ENCODE results near the gene SCYGR2. TPM values are rescaled to one million over a fixed set of nuclear protein-coding genes. Genes with fewer than 3 reads are reported as not detected.

The SCYGR2 gene
- total and polyA plus RNA-seq, 2 donors (not counting 1 experiment from before 2014, with no cell fraction given) = not detected

- DNase-seq (no peak), ATAC-seq (ENCODE audit: low read depth) (no peak)
- Histone ChIP-seq H3K4me2 (replicated peaks; ENCODE audit: low read depth, low read length, poor library complexity, severe bottlenecking) (no peak overlapping the region), H3K4me3 (ENCODE audit: control extremely low read depth in 1 of 5, extremely low read depth in 1 of 5, insufficient read depth in 1 of 5, low read depth in 2 of 5, low read length in 4 of 5) (no peak overlapping the region), H2AFZ (ENCODE audit: insufficient read depth, low read depth, low read length, poor library complexity, severe bottlenecking) (no peak overlapping the region), H3K79me2 (ENCODE audit: control insufficient read depth, insufficient read depth, low read length) (no peaks in the 10 kb centered on the region), H3K36me3 (replicated peaks in 1 of 2; ENCODE audit: control extremely low read depth in 1 of 2, control insufficient read depth in 1 of 2, extremely low read depth in 1 of 2, insufficient read depth in 2 of 2, low read length in 1 of 2) (no peaks in the 10 kb centered on the region), H3K27me3 (replicated peaks in 1 of 4; ENCODE audit: control extremely low read depth in 1 of 4, control insufficient read depth in 3 of 4, insufficient read depth in 4 of 4, low read length in 3 of 4) (peaks cover 0 to 6% (median 2%) of the 10 kb centered on the region in 4 experiments), H3K9ac (ENCODE audit: low read length) (no peak overlapping the region), H4K20me1 (ENCODE audit: control insufficient read depth, insufficient read depth, low read length, poor library complexity, severe bottlenecking) (no peaks in the 10 kb centered on the region), H3K4me1 (ENCODE audit: control insufficient read depth in 2 of 2, insufficient read depth in 2 of 2, low read length in 2 of 2) (no peaks in the 10 kb centered on the region), H3K27ac (ENCODE audit: low read length in 2 of 2) (no peak overlapping the region), H3K9me3 (ENCODE audit: control extremely low read depth in 1 of 3, control insufficient read depth in 2 of 3, insufficient read depth in 1 of 3, low read length in 2 of 3) (no peaks in the 10 kb centered on the region)
- Mint-ChIP-seq H3K27ac (no peak overlapping the region), H3K9me3 (ENCODE audit: insufficient read depth) (no peaks in the 10 kb centered on the region), H3K27me3 (peaks cover 21% of the 10 kb centered on the region), H3K4me1 (no peaks in the 10 kb centered on the region), H3K4me3 (no peak overlapping the region)
- POLR2A ChIA-PET = no interaction called here
- TF ChIP-seq EZH2 (IDR thresholded peaks at IDR 0.05; ENCODE audit: borderline replicate concordance, insufficient read depth, low read depth, low read length, poor library complexity, severe bottlenecking) = no peak
- TF ChIP-seq, protein P1, sequence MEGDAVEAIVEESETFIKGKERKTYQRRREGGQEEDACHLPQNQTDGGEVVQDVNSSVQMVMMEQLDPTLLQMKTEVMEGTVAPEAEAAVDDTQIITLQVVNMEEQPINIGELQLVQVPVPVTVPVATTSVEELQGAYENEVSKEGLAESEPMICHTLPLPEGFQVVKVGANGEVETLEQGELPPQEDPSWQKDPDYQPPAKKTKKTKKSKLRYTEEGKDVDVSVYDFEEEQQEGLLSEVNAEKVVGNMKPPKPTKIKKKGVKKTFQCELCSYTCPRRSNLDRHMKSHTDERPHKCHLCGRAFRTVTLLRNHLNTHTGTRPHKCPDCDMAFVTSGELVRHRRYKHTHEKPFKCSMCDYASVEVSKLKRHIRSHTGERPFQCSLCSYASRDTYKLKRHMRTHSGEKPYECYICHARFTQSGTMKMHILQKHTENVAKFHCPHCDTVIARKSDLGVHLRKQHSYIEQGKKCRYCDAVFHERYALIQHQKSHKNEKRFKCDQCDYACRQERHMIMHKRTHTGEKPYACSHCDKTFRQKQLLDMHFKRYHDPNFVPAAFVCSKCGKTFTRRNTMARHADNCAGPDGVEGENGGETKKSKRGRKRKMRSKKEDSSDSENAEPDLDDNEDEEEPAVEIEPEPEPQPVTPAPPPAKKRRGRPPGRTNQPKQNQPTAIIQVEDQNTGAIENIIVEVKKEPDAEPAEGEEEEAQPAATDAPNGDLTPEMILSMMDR (IDR thresholded peaks at IDR 0.05) = no peak
- intact Hi-C loops (cut with micrococcal nuclease) = no loop called here
- CTCF ChIA-PET = no interaction called here
- no CpG with 5 or more reads among the region's 3 CpGs for WGBS (ENCODE audit: insufficient coverage)
These were observed 29.1 kb downstream of the SCYGR2 start for GRCh38 chr2:227627769-227628168.

- intact Hi-C loops (cut with micrococcal nuclease) = no loop called here
- no peaks in the 10 kb centered on the region for H3K4me1 ChIP-seq (ENCODE audit: control insufficient read depth in 2 of 2, insufficient read depth in 2 of 2, low read length in 2 of 2)
- H3K79me2 ChIP-seq (ENCODE audit: control insufficient read depth, insufficient read depth, low read length) = no peaks in the 10 kb centered on the region
- peaks cover 0 to 6% (median 2%) of the 10 kb centered on the region in 4 experiments for H3K27me3 ChIP-seq (replicated peaks in 1 of 4; ENCODE audit: control extremely low read depth in 1 of 4, control insufficient read depth in 3 of 4, insufficient read depth in 4 of 4, low read length in 3 of 4)
- WGBS (ENCODE audit: insufficient coverage) = 72% methylated on average over 4 of the region's 7 CpGs
- Mint-ChIP-seq H3K9me3 (ENCODE audit: insufficient read depth) (no peaks in the 10 kb centered on the region), H3K4me1 (no peaks in the 10 kb centered on the region), H3K27me3 (peaks cover 26% of the 10 kb centered on the region), H3K4me3 (no peak overlapping the region), H3K27ac (no peak overlapping the region)
- no peak overlapping the region for H3K4me3 ChIP-seq (ENCODE audit: control extremely low read depth in 1 of 5, extremely low read depth in 1 of 5, insufficient read depth in 1 of 5, low read depth in 2 of 5, low read length in 4 of 5)
- H4K20me1 ChIP-seq (ENCODE audit: control insufficient read depth, insufficient read depth, low read length, poor library complexity, severe bottlenecking) = no peaks in the 10 kb centered on the region
- H3K9ac ChIP-seq (ENCODE audit: low read length) = no peak overlapping the region
- no peaks in the 10 kb centered on the region for H3K9me3 ChIP-seq (ENCODE audit: control extremely low read depth in 1 of 3, control insufficient read depth in 2 of 3, insufficient read depth in 1 of 3, low read length in 2 of 3)
- H3K4me2 ChIP-seq (replicated peaks; ENCODE audit: low read depth, low read length, poor library complexity, severe bottlenecking) = no peak overlapping the region
- no peak overlapping the region for H3K27ac ChIP-seq (ENCODE audit: low read length in 2 of 2)
- ATAC-seq (ENCODE audit: low read depth) (no peak), DNase-seq (no peak)
- H3K36me3 ChIP-seq (replicated peaks in 1 of 2; ENCODE audit: control extremely low read depth in 1 of 2, control insufficient read depth in 1 of 2, extremely low read depth in 1 of 2, insufficient read depth in 2 of 2, low read length in 1 of 2) = no peaks in the 10 kb centered on the region
- ChIA-PET CTCF (no interaction called here), POLR2A (no interaction called here)
- no peak overlapping the region for H2AFZ ChIP-seq (ENCODE audit: insufficient read depth, low read depth, low read length, poor library complexity, severe bottlenecking)
- TF ChIP-seq, protein P1 (IDR thresholded peaks at IDR 0.05) = no peak
- TF ChIP-seq EZH2 (IDR thresholded peaks at IDR 0.05; ENCODE audit: borderline replicate concordance, insufficient read depth, low read depth, low read length, poor library complexity, severe bottlenecking) = no peak
These were observed 30.7 kb downstream of the SCYGR2 start for GRCh38 chr2:227629435-227629834.

Measured in B cell (primary cell).